NCI-H2196 (cell line): Measurements from ENCODE around the gene PLCD1.
"Not testable (repeated sequence)": the region's sequence is repeated elsewhere in the genome, so short reads cannot be mapped to it uniquely, and the experiment has no call there.

ENCODE experiments used
- DNase-seq: peaks from one replicate; lab custom pipeline; 2025; ENCODE audit not compliant: unreplicated experiment; lab: John Stamatoyannopoulos, UW

The PLCD1 gene

DNA sequence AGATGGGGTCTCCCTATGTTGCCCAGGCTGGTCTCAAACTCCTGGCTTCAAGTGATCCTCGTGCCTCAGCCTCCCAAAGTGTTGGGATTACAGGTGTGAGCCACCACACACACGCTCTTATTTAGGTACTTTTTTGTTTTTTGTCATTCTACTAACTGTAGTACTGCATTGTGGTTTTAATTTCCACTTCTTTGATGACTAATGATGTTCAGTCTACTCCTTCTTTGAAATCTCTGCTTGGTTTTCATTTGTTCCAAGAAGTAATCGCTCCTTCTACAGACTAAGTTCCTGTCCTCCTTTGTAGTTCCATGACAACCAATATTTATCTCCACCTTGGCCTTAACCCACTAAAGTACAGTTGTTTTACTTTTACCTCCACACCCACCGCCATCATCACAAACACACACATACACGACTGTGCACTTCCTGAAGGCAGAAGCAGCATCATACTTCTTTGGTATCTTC, 9.0 kb upstream of the PLCD1 start:
- DNase-seq = no peak

DNA sequence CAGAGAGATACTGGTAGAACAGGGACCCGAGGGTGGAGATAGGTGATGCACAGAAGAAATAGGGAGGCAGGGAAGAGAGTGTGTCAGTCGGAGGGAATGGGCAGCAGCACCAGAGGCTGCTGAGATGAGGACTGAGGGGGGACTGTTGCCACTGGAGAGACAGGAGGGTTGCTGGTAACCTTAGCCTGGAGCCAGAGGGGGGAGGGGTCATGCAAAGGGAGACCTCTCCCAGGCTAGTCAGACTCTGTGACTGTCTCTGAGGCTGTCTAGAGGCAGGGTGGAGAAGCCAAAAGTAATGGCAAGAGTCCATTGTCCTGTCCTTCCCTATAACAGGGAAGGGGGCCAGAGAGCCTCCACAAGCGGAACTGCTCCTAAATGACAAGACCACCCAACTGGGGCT, 7.5 kb upstream of the PLCD1 start:
- DNase-seq = no peak

DNA sequence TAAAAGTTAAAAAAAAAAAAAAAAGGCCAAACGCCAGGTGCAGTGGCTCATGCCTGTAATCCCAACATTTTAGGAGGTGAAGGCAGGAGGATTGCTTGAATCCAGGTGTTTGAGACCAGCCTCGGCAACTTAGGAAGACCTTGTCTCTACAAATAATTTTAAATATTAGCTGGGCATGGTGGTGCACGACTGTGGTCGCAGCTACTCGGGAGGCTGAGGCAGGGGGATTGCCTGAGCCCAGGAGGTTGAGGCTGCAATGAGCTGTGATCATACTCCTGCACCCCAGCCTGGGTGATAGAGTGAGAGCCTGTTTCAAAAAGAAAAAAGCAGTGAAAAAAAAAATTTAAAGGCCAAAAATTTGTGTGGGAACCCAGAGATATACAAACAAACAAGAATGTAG, 6.8 kb upstream of the PLCD1 start:
- no peak for DNase-seq

DNA sequence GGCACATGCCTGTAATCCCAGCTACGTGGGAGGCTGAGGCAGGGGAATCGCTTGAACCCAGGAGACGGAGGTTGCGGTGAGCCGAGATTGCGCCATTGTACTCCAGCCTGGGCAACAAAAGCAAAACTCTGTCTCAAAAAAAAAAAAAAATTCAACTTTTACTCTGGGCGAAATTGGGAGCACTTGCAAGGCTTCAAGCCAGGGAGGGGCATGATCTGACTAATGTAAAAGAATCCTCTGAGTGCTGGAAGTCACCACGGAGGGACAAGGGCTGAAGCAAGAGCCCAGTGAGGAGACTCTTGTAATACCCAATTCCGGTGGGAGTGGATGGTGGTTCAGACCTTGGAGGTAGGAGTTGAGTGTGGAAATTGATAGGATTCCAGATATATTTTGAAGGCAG, 4.9 kb upstream of the PLCD1 start:
- not testable (repeated sequence) for DNase-seq

DNA sequence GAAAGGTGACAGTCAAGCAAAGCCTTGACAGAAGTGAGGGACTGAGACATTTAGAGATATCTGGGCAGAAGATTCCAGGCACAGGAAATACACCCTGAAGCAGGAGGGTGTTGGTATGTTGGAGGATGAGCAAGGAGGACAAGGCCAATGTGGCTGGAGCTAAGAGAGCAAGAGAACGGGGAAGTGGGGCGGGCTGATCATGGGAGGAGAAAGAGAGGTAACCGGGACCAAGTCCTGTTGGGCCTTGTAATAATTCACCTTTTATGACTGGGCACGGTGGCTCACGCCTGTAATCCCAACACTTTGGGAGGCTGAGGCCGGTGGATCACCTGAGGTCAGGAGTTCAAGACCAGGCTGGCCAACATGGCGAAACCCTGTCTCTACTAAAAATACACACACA, 4.1 kb upstream of the PLCD1 start:
- not testable (repeated sequence) for DNase-seq

DNA sequence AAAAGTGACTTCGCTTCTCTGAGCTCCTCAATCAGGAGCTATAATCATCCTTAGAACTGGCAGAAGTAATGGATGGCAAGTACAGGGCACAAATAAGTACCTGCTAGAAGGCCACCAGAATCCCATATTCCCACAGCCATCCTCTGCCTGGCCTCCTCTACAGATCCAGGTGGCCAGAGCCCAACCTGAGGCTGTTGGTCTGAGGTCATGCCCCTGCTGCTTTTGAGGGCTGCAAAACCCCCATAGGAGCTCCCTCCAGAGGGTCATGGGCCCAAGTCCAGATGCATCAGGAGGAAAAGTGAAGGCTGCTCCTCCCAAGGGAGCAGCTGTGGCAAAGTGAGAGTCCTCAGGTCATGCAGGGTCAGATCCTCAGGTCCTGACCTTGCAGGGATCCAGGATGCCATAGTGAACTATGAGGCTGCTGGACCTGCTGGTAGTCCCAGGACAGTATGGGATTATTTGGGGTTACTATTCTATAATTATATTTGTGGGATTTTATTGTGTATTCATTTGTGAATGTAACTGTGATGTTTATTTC, 3.0 kb upstream of the PLCD1 start:
- no peak for DNase-seq

DNA sequence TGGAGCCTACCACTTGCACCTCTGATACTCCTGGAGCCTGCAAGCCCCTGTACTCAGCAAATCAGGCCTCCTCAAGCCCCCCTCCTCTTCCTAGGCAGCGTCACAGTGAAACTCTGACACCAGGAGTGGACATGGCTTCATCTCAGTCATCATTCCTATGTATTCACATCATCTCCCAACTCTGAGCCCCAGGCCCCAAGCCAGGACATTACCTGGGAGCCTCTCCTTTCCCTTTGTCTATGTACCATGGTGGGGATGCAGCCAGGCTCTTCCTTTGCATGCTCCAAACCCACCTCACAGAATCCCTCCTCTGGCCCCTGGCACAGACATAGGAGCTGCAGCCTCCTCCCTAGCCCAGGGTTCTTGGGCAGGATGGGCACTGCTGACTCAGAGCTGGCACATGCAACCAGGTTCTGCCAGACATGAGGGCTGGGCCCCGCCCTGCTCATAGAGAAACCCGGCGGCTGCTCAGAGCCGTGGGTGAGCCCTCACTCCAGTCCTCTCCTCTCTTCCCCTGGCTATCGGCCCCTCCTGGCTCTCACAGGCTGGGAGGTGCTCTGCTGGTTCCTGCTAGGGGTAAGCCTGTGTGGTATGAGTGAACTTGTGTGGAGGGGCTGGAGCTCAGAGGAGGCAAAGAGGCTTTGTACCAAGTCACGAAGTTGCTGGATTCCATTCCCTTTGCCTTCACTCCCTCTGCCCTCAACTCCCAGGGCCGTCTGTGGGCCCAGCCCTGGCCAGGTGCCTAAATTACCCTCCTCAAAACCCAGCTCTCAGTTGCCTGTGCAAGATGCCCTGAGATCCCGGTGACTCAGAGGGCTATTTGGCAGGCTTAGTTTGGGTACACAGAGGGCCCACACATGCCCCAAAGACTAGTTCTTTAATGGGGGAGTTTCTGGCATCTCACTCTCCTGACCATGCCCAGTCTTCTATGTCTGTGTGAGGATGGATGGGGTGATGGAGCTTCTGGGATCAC, 1.9 kb upstream of the PLCD1 start:
- peak; percentile 23 for DNase-seq

DNA sequence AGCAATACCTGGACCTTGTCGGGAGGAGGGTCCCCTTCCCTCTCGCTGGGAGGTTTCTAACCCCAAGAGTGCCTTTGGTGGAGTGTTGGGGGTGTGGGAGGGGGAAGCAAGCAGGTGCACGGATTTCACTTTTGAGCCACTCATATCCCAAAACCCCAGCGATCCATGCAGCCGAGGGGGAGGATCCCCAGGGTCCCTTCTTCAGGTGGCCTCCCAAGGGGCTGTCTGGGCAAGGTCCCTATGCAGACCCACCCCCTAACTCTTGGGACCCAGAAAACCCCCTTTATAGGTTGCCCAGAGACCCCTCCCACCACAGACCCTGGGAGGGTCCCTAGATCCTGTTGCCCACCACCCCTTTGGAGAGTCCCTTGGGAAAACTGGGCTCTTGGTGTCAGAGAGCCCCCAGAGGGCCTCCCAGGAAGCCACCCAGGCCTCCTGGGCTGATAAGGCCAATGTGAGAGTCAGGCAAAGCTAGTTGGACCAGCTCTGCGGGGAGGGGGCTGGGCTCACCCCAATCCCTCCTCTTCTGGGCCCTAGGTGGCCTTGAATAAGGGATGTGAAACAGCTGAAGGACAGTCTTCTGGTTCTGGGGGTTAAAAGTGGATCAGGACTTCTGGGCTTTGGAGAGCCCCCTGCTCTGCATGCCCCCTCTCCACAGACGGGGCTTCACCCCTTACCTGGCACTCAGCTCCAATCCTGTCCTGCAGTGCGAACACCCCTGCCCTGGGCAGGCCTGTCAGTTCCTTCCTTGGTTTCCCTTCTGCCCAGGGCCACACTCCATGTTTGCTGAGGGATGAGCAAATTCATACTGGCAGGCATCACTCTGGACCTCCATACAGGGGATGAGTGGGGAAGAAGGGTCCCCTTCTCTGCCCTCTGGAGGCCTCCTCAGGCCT, 932 bp upstream of the PLCD1 start:
- DNase-seq = no peak

DNA sequence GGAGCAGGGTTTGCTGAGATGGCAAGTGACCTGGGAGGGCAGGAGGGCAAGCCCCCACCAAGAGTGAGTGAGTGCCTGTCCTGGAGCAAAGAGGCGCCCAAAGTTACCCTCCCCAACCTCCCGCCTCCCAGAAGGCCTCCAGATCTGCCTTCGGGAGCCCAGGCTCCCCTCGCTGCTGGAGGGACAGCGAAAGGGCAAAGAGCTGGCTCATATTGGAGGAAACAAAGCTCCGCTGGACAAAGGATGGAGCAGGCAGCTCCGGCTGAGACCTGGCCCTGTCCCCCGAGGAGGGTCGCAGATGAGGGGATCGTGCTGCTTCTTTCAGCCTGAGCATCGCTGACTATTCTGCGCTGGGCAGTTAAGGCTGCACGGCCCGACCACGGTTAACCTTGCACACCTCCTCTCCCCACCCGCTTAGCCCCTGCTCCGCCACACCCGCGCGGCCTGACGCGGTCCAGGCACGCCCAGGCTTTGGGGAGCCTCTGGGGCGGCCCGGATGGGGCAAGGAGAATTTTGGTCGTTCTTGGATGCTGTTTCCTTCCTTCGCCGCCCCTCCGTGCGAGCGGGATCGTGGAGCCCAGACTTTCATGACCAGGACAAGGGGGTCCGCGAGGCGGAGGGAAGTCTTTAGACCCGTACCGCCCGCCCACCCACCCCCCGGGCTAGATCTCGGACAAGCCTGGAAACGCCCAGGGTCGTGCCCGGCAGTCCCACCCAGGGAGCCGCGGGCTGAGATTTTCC, 651 bp downstream of the PLCD1 start:
- DNase-seq = no peak

DNA sequence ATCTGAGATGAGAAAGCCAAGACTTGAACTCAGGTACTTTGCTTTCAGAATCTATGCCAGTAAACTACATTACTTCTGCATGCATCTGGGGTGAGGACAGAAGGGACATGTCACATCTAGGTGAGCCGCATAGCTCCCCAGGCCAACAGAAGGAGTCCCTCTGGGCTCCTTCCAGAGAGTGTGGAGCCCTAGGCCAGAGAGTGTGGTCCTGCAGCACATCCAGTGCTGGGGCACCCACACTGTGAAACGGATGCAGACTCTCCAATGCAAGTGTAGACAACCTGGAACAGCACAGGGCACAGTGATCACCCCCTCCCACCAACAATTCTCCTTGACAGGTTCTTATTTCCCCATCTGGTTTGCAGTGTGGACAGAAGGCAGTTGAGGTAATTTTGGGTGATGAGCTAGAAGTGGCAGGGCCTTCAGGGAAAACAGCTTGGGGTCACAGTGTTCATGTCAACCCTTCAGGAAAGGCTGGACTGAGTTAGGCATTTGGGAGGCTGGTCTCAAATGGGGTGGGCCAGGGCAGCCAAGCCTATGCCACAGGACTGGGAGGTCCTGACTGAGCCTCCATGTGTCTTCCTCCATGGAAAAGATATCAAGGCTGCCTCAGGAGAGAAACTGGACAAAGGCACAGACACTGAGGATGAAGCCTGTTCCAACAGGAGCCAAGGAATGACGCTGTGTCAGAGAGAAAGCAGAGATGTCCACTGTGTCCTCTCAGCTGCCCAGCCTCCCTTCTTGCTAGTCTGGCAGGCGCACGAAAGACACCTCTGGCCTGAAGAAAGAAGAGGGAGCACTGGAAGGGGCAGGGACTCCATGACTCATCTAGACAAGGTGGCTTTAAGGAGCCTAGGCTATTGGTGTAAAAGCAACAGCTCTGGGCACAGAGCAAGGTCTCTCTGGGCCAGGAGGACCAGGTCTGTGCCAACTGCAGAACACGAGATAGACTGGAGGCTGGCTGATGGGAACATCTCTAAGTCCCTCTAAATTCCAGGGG, 1.7 kb downstream of the PLCD1 start:
- DNase-seq = no peak

DNA sequence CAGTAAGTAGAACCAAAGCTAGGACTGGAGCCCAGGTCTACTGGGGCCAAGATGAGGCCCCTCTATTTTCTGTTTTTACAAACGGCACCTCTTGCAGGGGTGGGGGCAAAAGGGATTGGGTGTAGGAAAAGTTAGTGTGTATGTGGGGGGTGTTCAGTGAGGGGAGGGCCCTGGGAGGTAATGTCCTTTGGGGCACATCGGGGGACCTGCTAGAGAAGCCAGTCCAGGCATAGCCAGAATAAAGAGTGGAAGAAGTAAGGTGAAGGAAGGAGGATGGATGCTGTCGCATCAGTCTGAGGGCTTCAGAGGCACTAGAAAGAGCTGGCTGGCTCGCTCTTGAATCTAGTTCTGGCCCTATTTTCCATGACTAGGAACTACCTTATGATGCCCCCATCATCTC, 2.6 kb downstream of the PLCD1 start:
- no peak for DNase-seq

DNA sequence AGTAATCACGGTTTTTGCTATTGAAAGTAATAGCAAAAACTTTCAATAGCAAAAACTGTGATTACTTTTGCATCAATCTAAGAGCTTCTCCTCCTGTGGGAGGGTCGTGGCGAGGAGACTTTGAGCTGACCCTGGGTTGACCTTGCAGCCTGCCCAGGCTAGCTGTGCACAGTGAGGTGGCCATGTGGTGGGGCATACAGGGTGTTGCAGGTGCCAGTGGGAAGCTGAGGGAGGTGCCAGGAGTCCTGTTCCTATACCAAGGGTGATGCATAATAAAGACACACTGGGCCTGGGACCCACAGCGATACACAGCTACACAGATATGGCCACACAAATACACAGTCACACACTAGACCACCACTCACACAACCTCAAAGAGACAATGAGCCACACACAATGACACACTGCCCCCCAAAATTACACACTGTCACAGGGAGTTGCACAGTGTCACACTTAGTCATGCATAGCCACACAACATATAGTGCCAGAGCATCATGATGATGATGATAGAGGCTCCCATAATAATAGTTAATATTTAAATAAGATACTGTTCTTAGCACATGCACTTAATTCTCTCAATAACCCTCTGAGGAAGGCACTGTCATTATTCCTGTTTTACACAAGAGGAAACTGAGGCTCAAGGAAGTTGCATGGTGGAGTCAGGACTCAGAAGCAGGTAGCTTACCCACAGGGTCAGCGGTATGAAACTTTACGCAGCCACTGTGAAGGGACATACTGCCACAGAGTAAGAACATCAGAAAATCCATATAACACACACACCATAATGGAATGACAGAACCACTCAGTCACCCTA, 6.3 kb downstream of the PLCD1 start:
- no peak for DNase-seq

DNA sequence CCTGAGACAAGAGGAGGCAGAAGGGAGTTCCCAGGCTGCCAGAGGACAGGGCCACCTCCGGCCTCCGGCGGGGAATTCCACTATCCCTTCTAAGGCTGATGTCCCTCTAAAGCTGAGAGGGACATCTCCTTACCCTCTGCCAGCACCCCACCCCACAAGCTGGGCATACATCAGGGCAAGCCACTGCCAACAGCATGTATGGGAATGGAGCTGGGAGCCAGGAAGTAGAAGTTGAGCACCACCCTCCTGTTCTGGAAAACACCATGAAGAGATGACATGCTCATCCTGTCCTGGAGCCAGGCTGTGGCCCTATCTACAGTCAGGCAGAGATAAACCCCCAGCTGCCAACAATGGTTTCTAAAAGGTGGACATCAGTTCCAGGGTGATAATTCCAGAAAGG, 7.1 kb downstream of the PLCD1 start:
- no peak for DNase-seq

DNA sequence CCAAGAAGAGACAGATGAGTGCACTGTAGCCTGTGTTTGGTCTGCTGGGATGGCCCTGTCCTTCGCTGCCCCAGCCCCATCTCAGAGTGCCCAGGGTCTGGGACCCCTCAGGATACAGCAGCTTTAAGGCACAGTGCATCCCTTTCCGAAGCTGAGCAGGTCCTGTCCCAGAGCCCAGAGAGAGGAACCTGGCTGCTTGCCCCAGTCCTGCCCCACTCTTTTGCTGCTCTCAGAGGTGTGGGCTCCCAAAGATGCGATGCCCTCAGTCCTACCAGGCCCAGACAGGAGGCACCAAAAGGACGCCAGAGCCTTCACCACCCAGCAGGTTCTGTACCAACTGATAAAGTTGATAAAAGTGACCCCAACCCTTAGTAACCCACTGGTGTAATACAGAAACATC, 8.2 kb downstream of the PLCD1 start:
- no peak for DNase-seq

DNA sequence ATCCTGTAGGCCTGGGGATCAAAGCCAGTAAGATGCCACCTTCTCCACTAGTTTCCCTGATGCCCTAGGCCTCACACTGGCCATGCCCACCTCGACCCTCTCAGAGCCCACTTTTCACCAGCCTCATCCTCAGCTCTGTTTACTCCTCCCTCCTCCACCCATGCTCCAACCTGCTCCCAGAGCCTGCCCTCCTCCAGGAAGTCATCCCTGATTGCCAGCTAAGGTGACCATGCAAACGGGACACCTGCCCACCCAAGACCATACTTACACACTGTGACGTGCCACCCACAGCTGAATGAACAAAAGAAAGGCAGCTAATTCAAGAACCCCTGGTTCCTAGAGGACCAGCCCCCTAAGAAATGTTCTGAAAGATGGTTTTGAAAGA, 9.1 kb downstream of the PLCD1 start:
- DNase-seq = no peak

DNA sequence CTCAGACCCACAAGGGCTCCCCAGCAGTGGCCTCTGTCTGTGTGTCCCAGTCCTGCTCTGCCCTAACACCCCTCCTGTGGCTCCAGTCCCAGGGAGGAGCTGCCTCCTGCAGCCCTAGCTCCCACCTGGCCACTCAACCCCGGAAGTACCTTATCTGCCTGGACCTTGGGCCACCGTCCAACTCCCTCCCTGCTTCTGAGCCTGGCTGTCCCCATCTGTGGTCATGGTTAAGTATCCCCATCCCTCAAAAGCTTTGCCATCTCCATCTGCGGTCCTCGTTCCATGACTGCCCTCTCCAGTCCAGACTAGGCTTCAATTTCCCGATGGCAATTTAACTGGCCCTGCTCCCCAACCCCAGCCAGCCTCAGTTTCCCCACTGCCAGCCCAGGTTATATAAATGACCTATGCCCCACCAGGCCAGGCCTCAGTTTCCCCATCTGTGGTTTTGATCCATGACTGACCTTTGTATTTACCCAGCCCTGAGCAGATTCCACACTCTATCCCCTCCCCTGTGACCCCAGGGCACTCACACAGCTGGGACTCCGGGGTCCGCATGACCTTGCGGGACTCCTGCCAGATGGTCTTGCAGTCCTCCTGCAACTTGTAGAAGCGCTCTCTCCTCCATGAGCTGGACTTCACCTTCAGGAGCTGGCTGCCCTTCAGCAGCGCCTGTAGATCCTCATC, 9.6 kb downstream of the PLCD1 start:
- peak; percentile 2 for DNase-seq

DNA sequence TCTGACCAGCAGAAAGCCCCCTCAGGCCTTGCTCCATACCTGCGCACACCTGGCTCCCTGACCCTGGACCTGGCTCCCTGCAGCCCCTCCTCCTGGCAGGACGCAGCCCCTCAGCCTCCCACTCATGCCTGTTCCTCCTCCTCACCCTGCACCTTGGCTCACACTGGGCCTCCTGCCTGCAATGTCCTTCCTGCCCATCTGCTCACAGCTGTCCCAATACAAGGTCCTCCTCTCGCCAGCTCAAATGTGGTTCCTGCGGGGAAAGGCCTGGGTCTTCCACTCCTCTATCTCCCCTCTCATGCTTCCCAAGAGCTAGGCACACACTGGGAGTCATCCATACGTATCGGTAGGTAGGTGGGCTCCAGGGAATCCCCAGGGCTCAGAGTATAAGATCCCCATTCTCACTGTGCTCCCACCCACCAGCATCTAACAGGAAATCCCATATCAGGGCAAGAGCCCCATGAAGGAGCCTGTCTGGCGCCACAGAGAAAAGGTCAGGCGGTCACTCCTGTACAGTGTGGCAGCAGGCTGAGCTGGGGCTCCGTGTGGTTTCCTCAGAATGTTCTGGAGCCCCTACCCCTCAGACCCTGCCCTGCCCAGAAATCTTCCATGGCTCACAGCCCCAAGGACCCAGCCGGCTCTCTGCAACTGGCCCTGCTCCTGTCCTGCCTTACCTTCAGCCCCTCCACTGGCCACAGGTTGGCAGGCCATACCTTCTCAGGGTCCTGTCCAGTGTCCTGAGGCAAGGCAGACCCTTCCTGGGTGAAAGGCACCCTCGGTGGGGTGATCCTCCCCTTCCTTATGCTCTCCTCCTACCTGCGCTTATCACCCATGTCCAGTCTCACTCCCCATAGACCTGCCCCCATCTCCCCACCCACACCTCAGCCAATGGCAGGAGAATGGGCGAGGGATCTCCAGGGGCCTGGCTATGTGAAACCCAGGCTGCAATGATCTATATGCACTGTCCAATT, 10.9 kb downstream of the PLCD1 start:
- DNase-seq = no peak
